HEK293 (cell line): ENCODE measurements around the gene GPR17.
A peak's percentile ranks its signal among the peaks of the same experiment; 100 is the strongest.

Experiments used
- CTCF ChIA-PET: fragments of 350-600 bp; formaldehyde crosslinking; extraction: SDS; loops from one replicate; lab custom pipeline; 2021; ENCODE audit warnings: antibody characterized with exemption; lab: Yijun Ruan, JAX
- POLR2A ChIA-PET: fragments of 300-600 bp; formaldehyde crosslinking; extraction: SDS; loops from one replicate; lab custom pipeline; 2020; ENCODE audit warnings: antibody characterized with exemption, inconsistent platforms; lab: Yijun Ruan, JAX
- H3K27ac ChIP-seq: fragments of 200-500 bp; sonication (Bioruptor generic); 2 replicates; pipeline ENCODE4 v1.5.1; 2014; ENCODE audit warnings: low read depth, low read length, control low read depth, inconsistent platforms; ENCODE audit errors: extremely low read depth
- H3K36me3 ChIP-seq, 2 experiments: fragments of 200-500 bp in 1 of 2; sonication (Bioruptor generic) in 1 of 2; 1 replicate in 1 of 2; 2 replicates in 1 of 2; pipeline ENCODE4 v1.5.1; 2014 to 2017; ENCODE audit warnings: inconsistent platforms in 2 of 2, low read length in 2 of 2; ENCODE audit not compliant: control insufficient read depth in 2 of 2, insufficient read depth in 1 of 2
- H3K4me1 ChIP-seq: fragments of 200-500 bp; sonication (Bioruptor generic); 2 replicates; pipeline ENCODE4 v1.5.1; 2014; ENCODE audit warnings: mild to moderate bottlenecking, low read length, inconsistent platforms; ENCODE audit not compliant: control insufficient read depth, insufficient read depth
- H3K4me3 ChIP-seq: 2 replicates; pipeline ENCODE4 v1.5.1; 2011; ENCODE audit warnings: low read depth, mild to moderate bottlenecking, control low read depth, low read length, moderate library complexity
- H3K9me3 ChIP-seq: fragments of 200-500 bp; sonication (Bioruptor generic); 2 replicates; pipeline ENCODE4 v1.5.1; 2014; ENCODE audit warnings: low read depth, low read length, inconsistent platforms; ENCODE audit not compliant: control insufficient read depth, insufficient read depth
- EGR2 ChIP-seq: fragments of 450-650 bp; formaldehyde crosslinking; IDR thresholded peaks from 2 replicates; pipeline ENCODE4 v1.5.1; 2016; ENCODE audit warnings: low read depth, missing biosample characterization, missing genetic modification characterization
- HIC1 ChIP-seq: fragments of 450-650 bp; formaldehyde crosslinking; IDR thresholded peaks from 2 replicates; pipeline ENCODE4 v1.5.1; 2016; ENCODE audit warnings: missing biosample characterization, missing genetic modification characterization
- KLF7 ChIP-seq: fragments of 450-650 bp; formaldehyde crosslinking; IDR thresholded peaks from 2 replicates; pipeline ENCODE4 v1.5.1; 2016; ENCODE audit warnings: missing biosample characterization, missing genetic modification characterization, borderline replicate concordance
- OVOL3 ChIP-seq: fragments of 450-650 bp; formaldehyde crosslinking; IDR thresholded peaks from 2 replicates; pipeline ENCODE4 v1.5.1; 2016; ENCODE audit warnings: missing biosample characterization, missing genetic modification characterization
- SCRT1 ChIP-seq: fragments of 450-650 bp; formaldehyde crosslinking; IDR thresholded peaks from 2 replicates; pipeline ENCODE4 v1.5.1; 2016; ENCODE audit warnings: missing biosample characterization, missing genetic modification characterization, borderline replicate concordance
- SCRT2 ChIP-seq: fragments of 450-650 bp; formaldehyde crosslinking; IDR thresholded peaks from 2 replicates; pipeline ENCODE4 v1.5.1; 2016; ENCODE audit warnings: missing biosample characterization, missing genetic modification characterization
- WT1 ChIP-seq: fragments of 450-650 bp; formaldehyde crosslinking; IDR thresholded peaks from 2 replicates; pipeline ENCODE4 v1.5.1; 2016; ENCODE audit warnings: missing biosample characterization, missing genetic modification characterization
- ZEB2 ChIP-seq: fragments of 450-650 bp; formaldehyde crosslinking; IDR thresholded peaks from 2 replicates; pipeline ENCODE4 v1.5.1; 2016; ENCODE audit warnings: missing biosample characterization, missing genetic modification characterization
- ZFHX2 ChIP-seq: fragments of 450-650 bp; formaldehyde crosslinking; conservative IDR thresholded peaks from 2 replicates; pipeline ENCODE4 v1.5.1; 2016; ENCODE audit warnings: missing biosample characterization, missing genetic modification characterization
- ZFP37 ChIP-seq: fragments of 450-650 bp; formaldehyde crosslinking; IDR thresholded peaks from 2 replicates; pipeline ENCODE4 v1.5.1; 2016; ENCODE audit warnings: missing biosample characterization, missing genetic modification characterization
- ZFP41 ChIP-seq: fragments of 450-650 bp; formaldehyde crosslinking; IDR thresholded peaks from 2 replicates; pipeline ENCODE4 v1.5.1; 2016; ENCODE audit warnings: missing biosample characterization, missing genetic modification characterization, borderline replicate concordance
- ZNF174 ChIP-seq: fragments of 450-650 bp; formaldehyde crosslinking; IDR thresholded peaks from 2 replicates; pipeline ENCODE4 v1.5.0; 2017; ENCODE audit warnings: missing biosample characterization, mild to moderate bottlenecking, missing genetic modification characterization
- ZNF184 ChIP-seq: fragments of 450-650 bp; IDR thresholded peaks from 2 replicates; pipeline ENCODE4 v1.5.1; 2018; ENCODE audit warnings: missing biosample characterization, mild to moderate bottlenecking, missing genetic modification characterization
- ZNF211 ChIP-seq: fragments of 450-650 bp; formaldehyde crosslinking; IDR thresholded peaks from 2 replicates; pipeline ENCODE4 v1.5.1; 2016; ENCODE audit warnings: low read depth, missing biosample characterization, missing genetic modification characterization
- ZNF416 ChIP-seq: fragments of 450-650 bp; formaldehyde crosslinking; IDR thresholded peaks from 2 replicates; pipeline ENCODE4 v1.5.1; 2016; ENCODE audit warnings: missing biosample characterization, missing genetic modification characterization
- ZNF426 ChIP-seq: fragments of 450-650 bp; formaldehyde crosslinking; IDR thresholded peaks from 2 replicates; pipeline ENCODE4 v1.5.1; 2017; ENCODE audit warnings: missing biosample characterization, missing genetic modification characterization, mild to moderate bottlenecking, inconsistent platforms, moderate library complexity
- ZNF48 ChIP-seq: fragments of 450-650 bp; formaldehyde crosslinking; IDR thresholded peaks from 2 replicates; pipeline ENCODE4 v1.5.1; 2016; ENCODE audit warnings: missing biosample characterization, missing genetic modification characterization
- ZNF488 ChIP-seq: fragments of 450-650 bp; formaldehyde crosslinking; IDR thresholded peaks from 2 replicates; pipeline ENCODE4 v1.5.1; 2016; ENCODE audit warnings: missing biosample characterization, missing genetic modification characterization
- ZNF510 ChIP-seq: fragments of 450-650 bp; formaldehyde crosslinking; IDR thresholded peaks from 2 replicates; pipeline ENCODE4 v1.5.1; 2018; ENCODE audit warnings: mild to moderate bottlenecking, missing genetic modification characterization, missing biosample characterization; ENCODE audit not compliant: insufficient replicate concordance
- ZNF830 ChIP-seq: fragments of 450-650 bp; IDR thresholded peaks from 2 replicates; pipeline ENCODE4 v1.5.0; 2018; ENCODE audit warnings: missing biosample characterization, missing genetic modification characterization, low read depth, mild to moderate bottlenecking, moderate library complexity
- TF ChIP-seq, protein P1 (sequence below): fragments of 450-650 bp; formaldehyde crosslinking; IDR thresholded peaks from 2 replicates; pipeline ENCODE4 v1.5.1; 2016; ENCODE audit warnings: missing biosample characterization, missing genetic modification characterization

Gene GPR17

DNA sequence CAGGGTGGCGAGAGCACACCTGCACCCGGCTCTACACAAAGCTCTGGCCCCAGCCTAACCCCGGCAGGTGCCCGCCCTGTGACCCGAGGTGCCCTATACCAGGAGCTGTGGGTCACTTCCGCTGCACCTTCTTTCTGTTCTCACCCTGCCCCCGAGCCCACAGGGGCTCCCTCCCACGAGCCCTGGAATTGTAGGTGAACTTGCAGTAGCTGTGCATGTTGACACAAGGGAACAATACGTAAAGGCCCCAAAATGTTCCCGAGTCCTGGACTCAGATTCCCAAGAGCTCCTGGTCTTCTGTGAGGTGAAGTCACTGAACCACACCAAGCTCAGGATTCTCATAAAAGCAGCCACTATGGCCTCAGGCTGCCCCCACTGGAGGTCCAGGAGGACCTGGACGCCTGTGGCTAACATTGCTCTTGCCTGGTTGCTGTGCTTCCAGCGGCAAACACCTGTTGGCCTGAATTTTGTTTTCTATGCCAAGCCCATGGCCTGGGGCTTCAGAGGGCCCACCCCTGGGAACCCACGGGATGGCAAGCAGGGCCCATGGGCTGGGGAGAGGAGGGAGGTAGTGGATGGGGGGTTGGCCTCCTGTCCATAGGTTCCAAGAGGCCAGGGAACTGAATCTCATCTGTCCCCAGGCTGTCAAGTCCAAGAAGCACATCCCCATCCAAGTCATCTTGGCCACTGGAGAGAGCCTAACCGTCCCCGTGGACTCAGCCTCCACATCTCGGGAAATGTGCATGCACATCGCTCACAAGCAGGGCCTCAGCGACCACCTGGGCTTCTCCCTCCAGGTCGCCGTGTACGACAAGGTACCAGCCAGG lies 23.2 kb upstream of the GPR17 start:
- no peaks in the 10 kb centered on the region for H3K36me3 ChIP-seq
- H3K4me1 ChIP-seq = no peaks in the 10 kb centered on the region
- TF ChIP-seq ZNF184 (tag by site-specific recombination) = no peak
- no peak for TF ChIP-seq ZNF488 (tag by site-specific recombination)
- no peak for TF ChIP-seq KLF7
- TF ChIP-seq, protein P1, sequence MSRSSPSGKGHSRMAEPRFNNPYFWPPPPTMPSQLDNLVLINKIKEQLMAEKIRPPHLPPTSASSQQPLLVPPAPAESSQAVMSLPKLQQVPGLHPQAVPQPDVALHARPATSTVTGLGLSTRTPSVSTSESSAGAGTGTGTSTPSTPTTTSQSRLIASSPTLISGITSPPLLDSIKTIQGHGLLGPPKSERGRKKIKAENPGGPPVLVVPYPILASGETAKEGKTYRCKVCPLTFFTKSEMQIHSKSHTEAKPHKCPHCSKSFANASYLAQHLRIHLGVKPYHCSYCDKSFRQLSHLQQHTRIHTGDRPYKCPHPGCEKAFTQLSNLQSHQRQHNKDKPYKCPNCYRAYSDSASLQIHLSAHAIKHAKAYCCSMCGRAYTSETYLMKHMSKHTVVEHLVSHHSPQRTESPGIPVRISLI = no peak
- TF ChIP-seq SCRT1 (tag by site-specific recombination) = peak; percentile 21; the same call in 1 of the 2 replicates
- TF ChIP-seq ZNF426 = no peak
- TF ChIP-seq ZFP37 (tag by site-specific recombination) = no peak
- no peak for TF ChIP-seq WT1 (tag by site-specific recombination)
- TF ChIP-seq SCRT2 (tag by site-specific recombination) = peak; percentile 40; the same call in 1 of the 2 replicates
- CTCF ChIA-PET = no interaction called here
- POLR2A ChIA-PET = no interaction called here
- H3K27ac ChIP-seq = no peak overlapping the region
- H3K9me3 ChIP-seq = no peaks in the 10 kb centered on the region
- no peak overlapping the region for H3K4me3 ChIP-seq

- no peaks in the 10 kb centered on the region for H3K4me1 ChIP-seq
- H3K36me3 ChIP-seq = no peaks in the 10 kb centered on the region
- POLR2A ChIA-PET = no interaction called here
- no peak overlapping the region for H3K4me3 ChIP-seq
- H3K9me3 ChIP-seq = no peaks in the 10 kb centered on the region
- H3K27ac ChIP-seq = no peak overlapping the region
- TF ChIP-seq EGR2 (tag by site-specific recombination) (peak; percentile 24; the same call in 1 of the 2 replicates), ZFHX2 (0 out of 2 replicates have a peak, but pooled peaks have one; percentile 19), ZNF48 (tag by site-specific recombination) (no peak)
- CTCF ChIA-PET = no interaction called here
Observed at GRCh38 chr2:127623388-127624319, 22.3 kb upstream of the GPR17 start.

- POLR2A ChIA-PET = no interaction called here
- TF ChIP-seq ZNF416 (tag by site-specific recombination) (no peak), ZNF211 (tag by site-specific recombination) (no peak), ZNF174 (tag by site-specific recombination) (no peak), ZEB2 (tag by site-specific recombination) (no peak), OVOL3 (no peak), ZNF510 (tag by site-specific recombination) (no peak), HIC1 (tag by site-specific recombination) (no peak), ZFP41 (tag by site-specific recombination) (no peak), ZNF830 (tag by site-specific recombination) (no peak), ZNF426 (no peak)
- TF ChIP-seq, all 188 proteins: peak for 0
- Histone ChIP-seq H3K4me1 (no peaks in the 10 kb centered on the region), H3K27ac (no peak overlapping the region), H3K9me3 (no peaks in the 10 kb centered on the region), H3K36me3 (no peaks in the 10 kb centered on the region), H3K4me3 (no peak overlapping the region)
- CTCF ChIA-PET = no interaction called here
Observed at GRCh38 chr2:127624320-127624755, 21.6 kb upstream of the GPR17 start.
